ENCODE data around the gene NCOA7. TPM values are rescaled to one million over a fixed set of nuclear protein-coding genes. Genes with fewer than 3 reads are reported as not detected.
"Not testable (repeated sequence)": the region's sequence is repeated elsewhere in the genome, so short reads cannot be mapped to it uniquely, and the experiment has no call there.

The NCOA7 gene
- total RNA-seq, 2 experiments from 2014 or later: 42.3 to 43.4 TPM

GRCh38 chr6:125804866-125805425 is 14.2 kb downstream of the NCOA7 start:
- intact Hi-C loops (cut with micrococcal nuclease): loop anchor here (1.0 kb wide), 1 partner anchor 11 kb away; no protein-coding TSS in a partner anchor
- CTCF ChIA-PET: interaction anchor here (0.7 to 2.7 kb wide), 3 partner anchors 11 to 24 kb away, joined by 3 to 17 read pairs (median 4); partner anchors contain the start of gene NCOA7
- POLR2A ChIA-PET: interaction anchor here (0.9 to 2.1 kb wide), 3 partner anchors 11 to 182 kb away, joined by 3 to 7 read pairs (median 3); no protein-coding TSS in a partner anchor
- H3K27ac Mint-ChIP-seq, H3K27me3 Mint-ChIP-seq, H3K4me3 Mint-ChIP-seq, H3K9me3 Mint-ChIP-seq, DNase-seq: not testable (repeated sequence)
- H3K4me1 Mint-ChIP-seq (ENCODE audit: low read depth): peaks cover 71% of the 10 kb centered on the region
- H3K36me3 Mint-ChIP-seq: peaks cover 20% of the 10 kb centered on the region

GRCh38 chr6:125806813-125807212 is 16.1 kb downstream of the NCOA7 start:
- CTCF ChIA-PET: interaction anchor here (0.7 to 2.3 kb wide), 5 partner anchors 9 to 149 kb away, joined by 3 to 14 read pairs (median 7); partner anchors contain the start of genes HINT3 and NCOA7
- no peak overlapping the region for H3K4me3 Mint-ChIP-seq
- no peak for DNase-seq
- H3K36me3 Mint-ChIP-seq: peaks cover 22% of the 10 kb centered on the region
- H3K27ac Mint-ChIP-seq: no peak overlapping the region
- peaks cover 2% of the 10 kb centered on the region for H3K27me3 Mint-ChIP-seq
- POLR2A ChIA-PET: interaction anchor here (0.7 to 1.5 kb wide), 3 partner anchors 16 to 98 kb away, joined by 3 to 4 read pairs (median 3); partner anchors contain the start of gene NCOA7
- intact Hi-C loops (cut with micrococcal nuclease): loop anchor here (1.0 kb wide), 5 partner anchors 10 to 112 kb away; no protein-coding TSS in a partner anchor
- peaks cover 81% of the 10 kb centered on the region for H3K4me1 Mint-ChIP-seq (ENCODE audit: low read depth)
- H3K9me3 Mint-ChIP-seq: no peaks in the 10 kb centered on the region

- peak; percentile 35 for DNase-seq
- Mint-ChIP-seq H3K4me1 (ENCODE audit: low read depth) (peaks cover 83% of the 10 kb centered on the region), H3K36me3 (peaks cover 22% of the 10 kb centered on the region), H3K27me3 (peaks cover 2% of the 10 kb centered on the region), H3K9me3 (no peaks in the 10 kb centered on the region), H3K27ac (peak overlapping the region; percentile 21), H3K4me3 (no peak overlapping the region)
- CTCF ChIA-PET: interaction anchor here (0.7 to 2.3 kb wide), 5 partner anchors 10 to 148 kb away, joined by 3 to 14 read pairs (median 7); partner anchors contain the start of genes HINT3 and NCOA7
- POLR2A ChIA-PET: interaction anchor here (1.5 kb wide), 1 partner anchor 18 kb away, joined by 4 read pairs; no protein-coding TSS in a partner anchor
- intact Hi-C loops (cut with micrococcal nuclease): loop anchor here (1.0 kb wide), 5 partner anchors 10 to 112 kb away; no protein-coding TSS in a partner anchor
Measured at GRCh38 chr6:125807293-125807692, 16.5 kb downstream of the NCOA7 start.

- POLR2A ChIA-PET: interaction anchor here (0.6 to 0.8 kb wide), 2 partner anchors 9 to 18 kb away, joined by 3 read pairs; partner anchors contain the start of gene NCOA7
Measured at GRCh38 chr6:125808060-125808459, 17.3 kb downstream of the NCOA7 start.

GRCh38 chr6:125808591-125808990 is 17.8 kb downstream of the NCOA7 start:
- H3K9me3 Mint-ChIP-seq: no peaks in the 10 kb centered on the region
- ChIA-PET POLR2A (no interaction called here), CTCF (interaction anchor here (2.3 kb wide), 1 partner anchor 147 kb away, joined by 9 read pairs; the partner anchor contains the start of gene HINT3)
- intact Hi-C loops (cut with micrococcal nuclease): no loop called here
- H3K36me3 Mint-ChIP-seq: peaks cover 20% of the 10 kb centered on the region
- no peak overlapping the region for H3K4me3 Mint-ChIP-seq
- peaks cover 79% of the 10 kb centered on the region for H3K4me1 Mint-ChIP-seq (ENCODE audit: low read depth)
- H3K27ac Mint-ChIP-seq: no peak overlapping the region
- no peak for DNase-seq
- peaks cover 2% of the 10 kb centered on the region for H3K27me3 Mint-ChIP-seq

More at GRCh38 chr6:125808060-125808459, 17.3 kb downstream of the NCOA7 start:
- CTCF ChIA-PET: interaction anchor here (0.6 to 2.3 kb wide), 3 partner anchors 11 to 148 kb away, joined by 4 to 9 read pairs (median 7); partner anchors contain the start of genes HINT3 and NCOA7
- intact Hi-C loops (cut with micrococcal nuclease): no loop called here
- peaks cover 20% of the 10 kb centered on the region for H3K36me3 Mint-ChIP-seq
- H3K9me3 Mint-ChIP-seq: no peaks in the 10 kb centered on the region
- peaks cover 83% of the 10 kb centered on the region for H3K4me1 Mint-ChIP-seq (ENCODE audit: low read depth)
- DNase-seq: no peak
- H3K27ac Mint-ChIP-seq: no peak overlapping the region
- H3K27me3 Mint-ChIP-seq: peaks cover 2% of the 10 kb centered on the region
- no peak overlapping the region for H3K4me3 Mint-ChIP-seq

- no peak for DNase-seq
- intact Hi-C loops (cut with micrococcal nuclease): no loop called here
- CTCF ChIA-PET: no interaction called here
- POLR2A ChIA-PET: no interaction called here
- Mint-ChIP-seq H3K4me1 (ENCODE audit: low read depth) (peaks cover 74% of the 10 kb centered on the region), H3K36me3 (peaks cover 15% of the 10 kb centered on the region), H3K4me3 (no peak overlapping the region), H3K9me3 (no peaks in the 10 kb centered on the region), H3K27me3 (peaks cover 2% of the 10 kb centered on the region), H3K27ac (no peak overlapping the region)
Measured at GRCh38 chr6:125809570-125810170, 18.9 kb downstream of the NCOA7 start.

- intact Hi-C loops (cut with micrococcal nuclease): no loop called here
- Mint-ChIP-seq H3K4me3 (no peak overlapping the region), H3K9me3 (no peaks in the 10 kb centered on the region), H3K36me3 (peaks cover 18% of the 10 kb centered on the region), H3K27ac (no peak overlapping the region), H3K27me3 (peaks cover 2% of the 10 kb centered on the region), H3K4me1 (ENCODE audit: low read depth) (peaks cover 76% of the 10 kb centered on the region)
- ChIA-PET POLR2A (no interaction called here), CTCF (interaction anchor here (1.2 kb wide), 2 partner anchors 9 to 18 kb away, joined by 3 to 4 read pairs; no protein-coding TSS in a partner anchor)
- DNase-seq: no peak
Measured at GRCh38 chr6:125810445-125810844, 19.7 kb downstream of the NCOA7 start.

- intact Hi-C loops (cut with micrococcal nuclease): no loop called here
- DNase-seq: no peak
- Mint-ChIP-seq H3K27ac (no peak overlapping the region), H3K4me1 (ENCODE audit: low read depth) (peaks cover 71% of the 10 kb centered on the region), H3K4me3 (no peak overlapping the region), H3K9me3 (no peaks in the 10 kb centered on the region), H3K36me3 (peaks cover 22% of the 10 kb centered on the region), H3K27me3 (peaks cover 2% of the 10 kb centered on the region)
- CTCF ChIA-PET: interaction anchor here (1.0 to 1.2 kb wide), 3 partner anchors 10 to 47 kb away, joined by 3 to 4 read pairs (median 3); no protein-coding TSS in a partner anchor
- POLR2A ChIA-PET: no interaction called here
Measured at GRCh38 chr6:125811259-125811658, 20.5 kb downstream of the NCOA7 start.

GRCh38 chr6:125812394-125813292 is 21.9 kb downstream of the NCOA7 start:
- ChIA-PET POLR2A (no interaction called here), CTCF (interaction anchor here (1.4 kb wide), 1 partner anchor 21 kb away, joined by 3 read pairs; no protein-coding TSS in a partner anchor)
- intact Hi-C loops (cut with micrococcal nuclease): no loop called here
- Mint-ChIP-seq H3K9me3 (no peaks in the 10 kb centered on the region), H3K4me1 (ENCODE audit: low read depth) (peaks cover 69% of the 10 kb centered on the region), H3K4me3 (no peak overlapping the region), H3K36me3 (peaks cover 28% of the 10 kb centered on the region), H3K27me3 (peaks cover 2% of the 10 kb centered on the region), H3K27ac (no peak overlapping the region)
- DNase-seq: no peak

- intact Hi-C loops (cut with micrococcal nuclease): no loop called here
- Mint-ChIP-seq H3K27ac (no peak overlapping the region), H3K36me3 (peaks cover 18% of the 10 kb centered on the region), H3K4me1 (ENCODE audit: low read depth) (peaks cover 66% of the 10 kb centered on the region), H3K9me3 (no peaks in the 10 kb centered on the region), H3K27me3 (no peaks in the 10 kb centered on the region), H3K4me3 (no peak overlapping the region)
- ChIA-PET POLR2A (no interaction called here), CTCF (interaction anchor here (0.6 kb wide), 1 partner anchor 36 kb away, joined by 3 read pairs; no protein-coding TSS in a partner anchor)
- DNase-seq: no peak
Measured at GRCh38 chr6:125814481-125814880, 23.7 kb downstream of the NCOA7 start.

GRCh38 chr6:125815080-125815910 is 24.5 kb downstream of the NCOA7 start:
- H3K27ac Mint-ChIP-seq: no peak overlapping the region
- POLR2A ChIA-PET: no interaction called here
- H3K9me3 Mint-ChIP-seq: no peaks in the 10 kb centered on the region
- DNase-seq: no peak
- H3K4me3 Mint-ChIP-seq: no peak overlapping the region
- CTCF ChIA-PET: interaction anchor here (0.6 to 1.4 kb wide), 3 partner anchors 37 to 159 kb away, joined by 3 to 4 read pairs (median 4); partner anchors contain the start of gene HINT3
- H3K36me3 Mint-ChIP-seq: peaks cover 22% of the 10 kb centered on the region
- intact Hi-C loops (cut with micrococcal nuclease): no loop called here
- no peaks in the 10 kb centered on the region for H3K27me3 Mint-ChIP-seq
- peaks cover 65% of the 10 kb centered on the region for H3K4me1 Mint-ChIP-seq (ENCODE audit: low read depth)
